Measurements from ENCODE around the gene NFAT5.

The NFAT5 gene

GRCh38 chr16:69559164-69559563 is 6.6 kb upstream of the NFAT5 start:
- TF ChIP-seq NFIC (IDR thresholded peaks at IDR 0.05) (no peak), CREB1 (IDR thresholded peaks at IDR 0.05; ENCODE audit: low read depth) (no peak), MAX (IDR thresholded peaks at IDR 0.05) (no peak), EP300 (IDR thresholded peaks at IDR 0.05; ENCODE audit: borderline replicate concordance) (no peak), ZBTB7A (IDR thresholded peaks at IDR 0.05; ENCODE audit: low read depth) (no peak)

- TF ChIP-seq CEBPB (IDR thresholded peaks at IDR 0.05) (peak; percentile 33; the same call in 1 of the 2 replicates), YY1 (IDR thresholded peaks at IDR 0.05; ENCODE audit: low read depth) (no peak)
These were observed 3.9 kb upstream of the NFAT5 start for GRCh38 chr16:69561901-69562300.

- TF ChIP-seq ZBTB7A (IDR thresholded peaks at IDR 0.05; ENCODE audit: low read depth) = no peak
- TF ChIP-seq EGR1 (IDR thresholded peaks at IDR 0.05) = no peak
- TF ChIP-seq TAF1 (IDR thresholded peaks at IDR 0.05; ENCODE audit: low read depth) = no peak
- no peak for TF ChIP-seq NFIC (IDR thresholded peaks at IDR 0.05)
- TF ChIP-seq CEBPB (IDR thresholded peaks at IDR 0.05) = no peak
- TF ChIP-seq YY1 (IDR thresholded peaks at IDR 0.05; ENCODE audit: low read depth) = no peak
- TF ChIP-seq RAD21 (IDR thresholded peaks at IDR 0.05; ENCODE audit: low read depth) = no peak
- TF ChIP-seq FOXM1 (IDR thresholded peaks at IDR 0.05; ENCODE audit: borderline replicate concordance, low read depth) = no peak
- no peak for TF ChIP-seq TCF12 (IDR thresholded peaks at IDR 0.05; ENCODE audit: low read depth)
- TF ChIP-seq CREB1 (IDR thresholded peaks at IDR 0.05; ENCODE audit: low read depth) = no peak
- TF ChIP-seq MAX (IDR thresholded peaks at IDR 0.05) = no peak
- TF ChIP-seq TEAD4 (IDR thresholded peaks at IDR 0.05) = no peak
- no peak for TF ChIP-seq USF1 (IDR thresholded peaks at IDR 0.05)
These were observed 3.0 kb upstream of the NFAT5 start for GRCh38 chr16:69562813-69563212.

GRCh38 chr16:69563605-69564580 is 1.9 kb upstream of the NFAT5 start:
- no peak for TF ChIP-seq TEAD4 (IDR thresholded peaks at IDR 0.05)
- no peak for TF ChIP-seq EGR1 (IDR thresholded peaks at IDR 0.05)
- no peak for TF ChIP-seq USF1 (IDR thresholded peaks at IDR 0.05)
- no peak for TF ChIP-seq MAX (IDR thresholded peaks at IDR 0.05)
- TF ChIP-seq EP300 (IDR thresholded peaks at IDR 0.05; ENCODE audit: borderline replicate concordance) = no peak
- no peak for TF ChIP-seq FOXM1 (IDR thresholded peaks at IDR 0.05; ENCODE audit: borderline replicate concordance, low read depth)
- no peak for TF ChIP-seq ZBTB7A (IDR thresholded peaks at IDR 0.05; ENCODE audit: low read depth)
- TF ChIP-seq RAD21 (IDR thresholded peaks at IDR 0.05; ENCODE audit: low read depth) = no peak
- no peak for TF ChIP-seq CEBPB (IDR thresholded peaks at IDR 0.05)
- no peak for TF ChIP-seq TCF12 (IDR thresholded peaks at IDR 0.05; ENCODE audit: low read depth)
- TF ChIP-seq REST (IDR thresholded peaks at IDR 0.05; ENCODE audit: low read depth) = no peak
- TF ChIP-seq TAF1 (IDR thresholded peaks at IDR 0.05; ENCODE audit: low read depth) = no peak
- TF ChIP-seq CREB1 (IDR thresholded peaks at IDR 0.05; ENCODE audit: low read depth) = no peak

- TF ChIP-seq TAF1 (IDR thresholded peaks at IDR 0.05; ENCODE audit: low read depth) (no peak), CEBPB (IDR thresholded peaks at IDR 0.05) (no peak), RAD21 (IDR thresholded peaks at IDR 0.05; ENCODE audit: low read depth) (no peak), CREB1 (IDR thresholded peaks at IDR 0.05; ENCODE audit: low read depth) (no peak), YY1 (IDR thresholded peaks at IDR 0.05; ENCODE audit: low read depth) (no peak), TEAD4 (IDR thresholded peaks at IDR 0.05) (no peak), ZBTB7A (IDR thresholded peaks at IDR 0.05; ENCODE audit: low read depth) (no peak), NFIC (IDR thresholded peaks at IDR 0.05) (no peak), FOXM1 (IDR thresholded peaks at IDR 0.05; ENCODE audit: borderline replicate concordance, low read depth) (no peak), MAX (IDR thresholded peaks at IDR 0.05) (no peak), EGR1 (IDR thresholded peaks at IDR 0.05) (no peak), EP300 (IDR thresholded peaks at IDR 0.05; ENCODE audit: borderline replicate concordance) (no peak), TCF12 (IDR thresholded peaks at IDR 0.05; ENCODE audit: low read depth) (no peak), REST (IDR thresholded peaks at IDR 0.05; ENCODE audit: low read depth) (no peak), USF1 (IDR thresholded peaks at IDR 0.05) (no peak)
These were observed 708 bp upstream of the NFAT5 start for GRCh38 chr16:69564845-69565670.

All from Ishikawa (cell line).